K562 (cell line): Measurements from ENCODE around the gene SLC2A13. TPM values are rescaled to one million over a fixed set of nuclear protein-coding genes. Genes with fewer than 3 reads are reported as not detected.

Experiments used
- ATAC-seq: fragments of 200-7000 bp; cut with Tn5 transposase; 3 replicates; pipeline ENCODE4 v1.9.1; 2020; ENCODE audit warnings: moderate library complexity
- BruUV-seq: library from RNA; stranded (reverse); fragments of 400-500 nt; replicated peaks from 2 replicates; lab custom pipeline; 2021; lab: Mats Ljungman, UMichigan
- CTCF ChIA-PET: fragments of 300-600 bp; formaldehyde crosslinking; extraction: SDS; loops from one replicate; lab custom pipeline; 2021; ENCODE audit warnings: low intra/inter-chr PET ratio; lab: Yijun Ruan, JAX
- POLR2A ChIA-PET: fragments of 300-600, 350-650 bp; sonication (Branson Sonifier 250); formaldehyde crosslinking; extraction: SDS; loops from one replicate; lab custom pipeline; 2021; ENCODE audit warnings: antibody characterized with exemption, inconsistent platforms; lab: Yijun Ruan, JAX
- DNase-seq, 4 experiments: peaks; one replicate each; pipeline versions ENCODE4 v3.0.0 to v3.0.0-alpha.2; 2011 to 2018; ENCODE audit warnings: low spot score in 3 of 4, mixed read lengths in 3 of 4; ENCODE audit errors: extremely low read depth in 1 of 4
- FAIRE-seq: peaks from 2 replicates; lab custom pipeline; 2011; peaks lifted over from hg19 to GRCh38; lab: Jason Lieb, UNC
- H2AFZ ChIP-seq: 2 replicates; pipeline ENCODE4 v1.6.0; 2011; ENCODE audit warnings: low read depth, low read length, control low read depth, inconsistent platforms
- H3K27ac ChIP-seq: fragments of 200-600 bp; 3 replicates; pipeline ENCODE4 v1.8.0; 2011; ENCODE audit warnings: low read depth, mild to moderate bottlenecking, control low read depth, inconsistent platforms, low read length, moderate library complexity, mixed read lengths; ENCODE audit errors: extremely low read depth
- H3K27me3 ChIP-seq, 2 experiments: fragments of 300-600 bp in 1 of 2; 2 replicates in 1 of 2; 3 replicates in 1 of 2; pipeline versions ENCODE4 v1.6.0 to v1.8.0; 2011; ENCODE audit warnings: inconsistent platforms in 2 of 2, low read length in 2 of 2, mild to moderate bottlenecking in 1 of 2, mixed read lengths in 1 of 2, moderate library complexity in 1 of 2; ENCODE audit not compliant: control insufficient read depth in 2 of 2, insufficient read depth in 2 of 2
- H3K36me3 ChIP-seq: fragments of 300-600 bp; 3 replicates; pipeline ENCODE4 v1.8.0; 2011; ENCODE audit warnings: mild to moderate bottlenecking, low read length, inconsistent platforms; ENCODE audit not compliant: control insufficient read depth, insufficient read depth
- H3K4me1 ChIP-seq, 2 experiments: fragments of 200-600 bp in 1 of 2; replicated peaks in 1 of 2; 2 replicates in 1 of 2; 3 replicates in 1 of 2; pipeline versions ENCODE4 v1.5.1 to v1.8.0; 2011; ENCODE audit warnings: inconsistent platforms in 2 of 2, low read length in 2 of 2, mild to moderate bottlenecking in 1 of 2, mixed read lengths in 1 of 2, moderate library complexity in 1 of 2; ENCODE audit not compliant: control insufficient read depth in 2 of 2, insufficient read depth in 2 of 2
- H3K4me2 ChIP-seq: 2 replicates; pipeline ENCODE4 v1.6.1; 2011; ENCODE audit warnings: low read length, control low read depth, inconsistent platforms, mixed read lengths; ENCODE audit not compliant: insufficient read depth
- H3K4me3 ChIP-seq: fragments of 200-600 bp; sonication (generic), shearing (Covaris generic); 2 replicates; pipeline ENCODE4 v1.5.1; 2016; ENCODE audit warnings: control low read depth, inconsistent platforms
- H3K79me2 ChIP-seq: fragments of 200-600 bp; 3 replicates; pipeline ENCODE4 v1.8.0; 2011; ENCODE audit warnings: low read length, inconsistent platforms; ENCODE audit not compliant: control insufficient read depth, insufficient read depth
- H3K9ac ChIP-seq, 2 experiments: 2 replicates each; pipeline versions ENCODE4 v1.6.0 to v1.6.1; 2011; ENCODE audit warnings: low read depth in 2 of 2, low read length in 2 of 2, control low read depth in 1 of 2, inconsistent platforms in 1 of 2, mild to moderate bottlenecking in 1 of 2, mixed read lengths in 1 of 2; ENCODE audit not compliant: insufficient read depth in 1 of 2
- H3K9me1 ChIP-seq: one replicate; pipeline ENCODE4 v1.6.0; 2011; ENCODE audit warnings: inconsistent platforms, mild to moderate bottlenecking, low read length, moderate library complexity; ENCODE audit not compliant: control insufficient read depth, insufficient read depth
- H3K9me3 ChIP-seq: replicated peaks from 2 replicates; pipeline ENCODE4 v1.5.1; 2011; ENCODE audit warnings: low read depth, low read length, inconsistent platforms; ENCODE audit not compliant: control insufficient read depth, insufficient read depth
- H4K20me1 ChIP-seq: replicated peaks from 2 replicates; pipeline ENCODE4 v1.6.1; 2011; ENCODE audit warnings: low read length, inconsistent platforms, mixed read lengths; ENCODE audit not compliant: control insufficient read depth, insufficient read depth
- GTF2A2 ChIP-seq: IDR thresholded peaks from 2 replicates; pipeline ENCODE4 v1.6.1; 2016; ENCODE audit warnings: mild to moderate bottlenecking, missing genetic modification characterization, missing compliant biosample characterization
- LARP7 ChIP-seq: fragments of 450-650 bp; IDR thresholded peaks from 2 replicates; pipeline ENCODE4 v1.6.1; 2016
- LEF1 ChIP-seq: fragments of 450-650 bp; IDR thresholded peaks from 2 replicates; pipeline ENCODE4 v1.6.1; 2016; ENCODE audit warnings: mild to moderate bottlenecking
- MLLT1 ChIP-seq, 2 experiments: fragments of 450-650 bp; IDR thresholded peaks; 2 replicates each; pipeline ENCODE4 v1.6.1; 2016
- MTF1 ChIP-seq: fragments of 250-450 bp; sonication (Bioruptor Pico); IDR thresholded peaks from 2 replicates; pipeline ENCODE4 v1.9.0; 2021; ENCODE audit warnings: moderate library complexity, mild to moderate bottlenecking, inconsistent platforms, borderline replicate concordance
- RFX7 ChIP-seq: fragments of 250-450 bp; sonication (Bioruptor Pico); IDR thresholded peaks from 2 replicates; pipeline ENCODE4 v1.5.1; 2021; ENCODE audit warnings: mild to moderate bottlenecking
- ZNF121 ChIP-seq: sonication (generic); formaldehyde crosslinking; conservative IDR thresholded peaks from 2 replicates; pipeline ENCODE4 v1.8.0; 2022; ENCODE audit warnings: missing genetic modification reagents
- ZNF146 ChIP-seq: IDR thresholded peaks from one replicate; pipeline ENCODE4 v1.6.1; 2018; ENCODE audit warnings: missing compliant biosample characterization; ENCODE audit not compliant: unreplicated experiment
- ZNF165 ChIP-seq: fragments of 250-450 bp; sonication (Bioruptor Pico); IDR thresholded peaks from 2 replicates; pipeline ENCODE4 v1.4.0; 2020; ENCODE audit warnings: borderline replicate concordance
- ZNF174 ChIP-seq: fragments of 250-450 bp; sonication (Bioruptor Pico); IDR thresholded peaks from 2 replicates; pipeline ENCODE4 v1.4.0; 2020; ENCODE audit warnings: mild to moderate bottlenecking
- ZNF263 ChIP-seq: sonication (generic); formaldehyde crosslinking; IDR thresholded peaks from 2 replicates; pipeline ENCODE4 v1.8.0; 2022; ENCODE audit warnings: mild to moderate bottlenecking, missing genetic modification reagents, borderline replicate concordance
- WGBS: fragments of 100-300 bp; shearing (Covaris generic); methylation state at CpG from one replicate; pipeline ENCODE4 v1.1.6; 2016; ENCODE audit warnings: low coverage, mixed read lengths; ENCODE audit not compliant: insufficient coverage; ENCODE audit errors: missing lambda C conversion rate; 5-methylcytosine and 5-hydroxymethylcytosine counted together
- in situ Hi-C: fragments of 300-500 bp; cut with MboI; formaldehyde crosslinking; loops from 4 replicates; pipeline ENCODE4 v1.15.0; 2018; ENCODE audit warnings: inconsistent platforms, mixed read lengths
- intact Hi-C: fragments of 100-400 bp; cut with micrococcal nuclease; formaldehyde crosslinking; loops from 2 replicates; pipeline ENCODE4 v1.14.2; 2022
- polyA plus RNA-seq, 8 experiments: library from polyadenylated mRNA; depleted of rRNA in 4 of 8; stranded (reverse) in 5 of 8; unstranded in 3 of 8; fragments of >200 nt; fragmentation: Nextera tagmentation in 2 of 8; fragmentation: Illumina TruSeq in 1 of 8; extraction: Ambion mirVana in 2 of 8; extraction: Trizol in 1 of 8; gene quantifications; 2 replicates each; pipeline versions ENCODE4 v1.2.1 to v1.2.3, GENCODE V29; 2011 to 2014; ENCODE audit warnings: inconsistent platforms in 1 of 8, missing spikeins in 1 of 8
- total RNA-seq, 7 experiments: library from RNA; depleted of rRNA in 6 of 7; stranded (reverse); fragments of >200 nt in 6 of 7; fragmentation: Illumina TruSeq in 2 of 7; extraction: Trizol in 2 of 7; gene quantifications; 2 replicates each; pipeline versions ENCODE4 v1.2.1 to v1.2.3, GENCODE V29; 2011 to 2021; ENCODE audit warnings: low replicate concordance in 1 of 7
- TF ChIP-seq, protein P1 (sequence below): fragments of 250-450 bp; sonication (Bioruptor Pico); IDR thresholded peaks from 2 replicates; pipeline ENCODE4 v1.5.0; 2022; ENCODE audit warnings: mild to moderate bottlenecking

The SLC2A13 gene
- total and polyA plus RNA-seq, 9 of the 15 experiments (the other 6 are each of a cell fraction or from before 2014, with no cell fraction given) = 1.7 to 12.4 (median 9.0) TPM

DNA sequence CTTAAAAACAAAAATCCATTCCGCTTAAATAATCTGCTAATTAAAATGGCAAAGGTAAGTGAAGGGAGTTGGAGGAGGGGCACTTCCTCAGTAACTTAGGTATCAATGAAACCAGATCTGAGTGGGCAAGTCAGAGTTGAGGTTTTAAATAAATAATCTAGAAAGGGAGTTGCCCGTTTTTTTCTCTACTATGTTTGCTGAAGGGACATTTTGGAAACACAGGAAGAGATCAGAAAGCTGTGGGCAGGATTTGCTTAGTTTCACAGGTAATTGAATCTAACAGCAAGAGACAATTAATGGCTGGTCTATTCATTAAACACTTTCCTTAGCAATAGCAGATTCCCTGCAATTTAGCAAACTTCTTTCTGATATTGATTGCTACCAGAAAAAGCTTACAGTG, 300.2 kb downstream of the SLC2A13 start:
- Histone ChIP-seq H3K79me2 (no peaks in the 10 kb centered on the region), H3K9me1 (no peaks in the 10 kb centered on the region), H4K20me1 (no peaks in the 10 kb centered on the region), H3K36me3 (no peaks in the 10 kb centered on the region; the same call in 2 of the 3 replicates), H3K9ac (no peak overlapping the region), H3K27ac (no peak overlapping the region), H3K4me2 (no peak overlapping the region), H3K9me3 (no peaks in the 10 kb centered on the region), H3K4me3 (no peak overlapping the region), H3K4me1 (no peaks in the 10 kb centered on the region), H3K27me3 (no peaks in the 10 kb centered on the region), H2AFZ (no peak overlapping the region)
- BruUV-seq = no TSS peak
- no peak for TF ChIP-seq ZNF263 (CRISPR knock-in tag)
- in situ Hi-C loops = no loop called here
- WGBS = 44% methylated on average over 2 of the region's 2 CpGs
- FAIRE-seq (no peak), ATAC-seq (no peak), DNase-seq (no peak)
- CTCF ChIA-PET = no interaction called here
- POLR2A ChIA-PET = no interaction called here
- intact Hi-C loops = no loop called here

DNA sequence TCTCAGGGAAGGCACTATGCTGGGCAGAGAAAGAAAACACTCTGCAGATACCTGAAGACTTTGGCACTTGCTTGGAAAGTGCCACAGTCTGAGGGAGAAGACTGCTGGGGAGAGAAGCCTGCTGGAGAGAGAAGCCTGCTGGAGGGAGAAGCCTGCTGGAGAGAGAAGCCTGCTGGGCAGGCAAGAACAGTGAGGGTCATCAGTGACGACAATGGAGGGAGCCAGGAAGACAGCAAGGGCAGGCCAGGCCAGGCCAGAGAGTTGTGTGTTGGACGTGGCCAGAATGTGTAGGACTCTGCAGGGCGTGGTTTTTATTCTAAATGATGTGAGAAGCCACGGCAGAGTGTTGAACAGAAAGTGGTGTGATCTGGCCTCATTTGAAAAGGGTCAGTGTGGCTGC, 301.0 kb downstream of the SLC2A13 start:
- Histone ChIP-seq H3K79me2 (no peaks in the 10 kb centered on the region), H3K36me3 (no peaks in the 10 kb centered on the region; the same call in 2 of the 3 replicates), H2AFZ (no peak overlapping the region), H3K4me3 (no peak overlapping the region), H3K4me1 (no peaks in the 10 kb centered on the region), H4K20me1 (no peaks in the 10 kb centered on the region), H3K4me2 (no peak overlapping the region), H3K27me3 (no peaks in the 10 kb centered on the region), H3K9me1 (no peaks in the 10 kb centered on the region), H3K27ac (no peak overlapping the region), H3K9ac (no peak overlapping the region; a peak in 1 of 4 replicates), H3K9me3 (no peaks in the 10 kb centered on the region)
- FAIRE-seq = no peak
- no peak for DNase-seq
- POLR2A ChIA-PET = no interaction called here
- in situ Hi-C loops (no loop called here), intact Hi-C loops (no loop called here)
- 45% methylated on average over 4 of the region's 4 CpGs for WGBS
- BruUV-seq = no TSS peak
- peak; percentile 45; the same call in 2 of the 3 replicates for ATAC-seq
- CTCF ChIA-PET = no interaction called here
- TF ChIP-seq ZNF121 (CRISPR knock-in tag) = no peak
- no peak for TF ChIP-seq LARP7
- no peak for TF ChIP-seq MTF1
- no peak for TF ChIP-seq ZNF174
- no peak for TF ChIP-seq RFX7 (CRISPR knock-in tag)
- no peak for TF ChIP-seq LEF1
- TF ChIP-seq, protein P1, sequence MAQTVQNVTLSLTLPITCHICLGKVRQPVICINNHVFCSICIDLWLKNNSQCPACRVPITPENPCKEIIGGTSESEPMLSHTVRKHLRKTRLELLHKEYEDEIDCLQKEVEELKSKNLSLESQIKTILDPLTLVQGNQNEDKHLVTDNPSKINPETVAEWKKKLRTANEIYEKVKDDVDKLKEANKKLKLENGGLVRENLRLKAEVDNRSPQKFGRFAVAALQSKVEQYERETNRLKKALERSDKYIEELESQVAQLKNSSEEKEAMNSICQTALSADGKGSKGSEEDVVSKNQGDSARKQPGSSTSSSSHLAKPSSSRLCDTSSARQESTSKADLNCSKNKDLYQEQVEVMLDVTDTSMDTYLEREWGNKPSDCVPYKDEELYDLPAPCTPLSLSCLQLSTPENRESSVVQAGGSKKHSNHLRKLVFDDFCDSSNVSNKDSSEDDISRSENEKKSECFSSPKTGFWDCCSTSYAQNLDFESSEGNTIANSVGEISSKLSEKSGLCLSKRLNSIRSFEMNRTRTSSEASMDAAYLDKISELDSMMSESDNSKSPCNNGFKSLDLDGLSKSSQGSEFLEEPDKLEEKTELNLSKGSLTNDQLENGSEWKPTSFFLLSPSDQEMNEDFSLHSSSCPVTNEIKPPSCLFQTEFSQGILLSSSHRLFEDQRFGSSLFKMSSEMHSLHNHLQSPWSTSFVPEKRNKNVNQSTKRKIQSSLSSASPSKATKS (CRISPR knock-in tag) = no peak
- TF ChIP-seq MLLT1 (IDR thresholded peaks at IDR 0.05) = no peak
- TF ChIP-seq ZNF146 (CRISPR knock-in tag) = no peak
- no peak for TF ChIP-seq GTF2A2 (tag)
- TF ChIP-seq ZNF165 (CRISPR knock-in tag) = no peak
